ENCODE measurements around the gene B3GNT5. TPM values are rescaled to one million over a fixed set of nuclear protein-coding genes. Genes with fewer than 3 reads are reported as not detected.

B3GNT5 gene, protein sequence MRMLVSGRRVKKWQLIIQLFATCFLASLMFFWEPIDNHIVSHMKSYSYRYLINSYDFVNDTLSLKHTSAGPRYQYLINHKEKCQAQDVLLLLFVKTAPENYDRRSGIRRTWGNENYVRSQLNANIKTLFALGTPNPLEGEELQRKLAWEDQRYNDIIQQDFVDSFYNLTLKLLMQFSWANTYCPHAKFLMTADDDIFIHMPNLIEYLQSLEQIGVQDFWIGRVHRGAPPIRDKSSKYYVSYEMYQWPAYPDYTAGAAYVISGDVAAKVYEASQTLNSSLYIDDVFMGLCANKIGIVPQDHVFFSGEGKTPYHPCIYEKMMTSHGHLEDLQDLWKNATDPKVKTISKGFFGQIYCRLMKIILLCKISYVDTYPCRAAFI
- 14.7 and 27.1 TPM in 2 replicates for total RNA-seq

GRCh38 chr3:183252973-183253527, at the start of gene B3GNT5:
B3GNT5 (plus strand) TSS chr3:183253253; CDS start chr3:183269799, 16,546 bp downstream.

Other genes starting within 250 kb of the B3GNT5 start
- 9.6 and 12.3 TPM in 2 replicates for gene MCCC1, start 153.8 kb upstream of the B3GNT5 start, total RNA-seq
- 0.65 and 5.3 TPM in 2 replicates for gene LAMP3, start 90.5 kb upstream of the B3GNT5 start, total RNA-seq
- gene MCF2L2, start 175.4 kb downstream of the B3GNT5 start, total RNA-seq = 0.49 and 0.76 TPM in 2 replicates

All from mesangial cell (primary cell).